G401.6 (cell line): Measurements from ENCODE around the gene NFATC1.

Experiments
- FAIRE-seq: peaks from 2 replicates; lab custom pipeline; 2012; peaks lifted over from hg19 to GRCh38; lab: Jason Lieb, UNC

The NFATC1 gene

GRCh38 chr18:79508565-79509535 lies 113.1 kb downstream of the NFATC1 start:
- FAIRE-seq: no peak

- no peak for FAIRE-seq
Measured at GRCh38 chr18:79509536-79509930, 113.8 kb downstream of the NFATC1 start.

GRCh38 chr18:79510046-79510685 lies 114.4 kb downstream of the NFATC1 start:
- no peak for FAIRE-seq

GRCh38 chr18:79510731-79511241 lies 115.1 kb downstream of the NFATC1 start:
- FAIRE-seq: no peak

GRCh38 chr18:79511271-79511670 lies 115.5 kb downstream of the NFATC1 start:
- no peak for FAIRE-seq

GRCh38 chr18:79511671-79512301 lies 116.1 kb downstream of the NFATC1 start:
- no peak for FAIRE-seq

GRCh38 chr18:79512461-79513380 lies 117.0 kb downstream of the NFATC1 start:
- FAIRE-seq: no peak

- FAIRE-seq: no peak
Measured at GRCh38 chr18:79513381-79514081, 117.8 kb downstream of the NFATC1 start.

- FAIRE-seq: no peak
Measured at GRCh38 chr18:79515331-79515730, 119.6 kb downstream of the NFATC1 start.

- no peak for FAIRE-seq
Measured at GRCh38 chr18:79515944-79516351, 120.2 kb downstream of the NFATC1 start.

GRCh38 chr18:79516441-79516931 lies 120.8 kb downstream of the NFATC1 start:
- FAIRE-seq: no peak

GRCh38 chr18:79517341-79517740 lies 121.6 kb downstream of the NFATC1 start:
- FAIRE-seq: no peak

- FAIRE-seq: no peak
Measured at GRCh38 chr18:79518028-79518682, 122.4 kb downstream of the NFATC1 start.

- FAIRE-seq: no peak
Measured at GRCh38 chr18:79518683-79519128, 123.0 kb downstream of the NFATC1 start.

- FAIRE-seq: no peak
Measured at GRCh38 chr18:79519751-79520477, 124.2 kb downstream of the NFATC1 start.

- no peak for FAIRE-seq
Measured at GRCh38 chr18:79520478-79521390, 125.0 kb downstream of the NFATC1 start.

GRCh38 chr18:79521416-79522205 lies 125.9 kb downstream of the NFATC1 start:
- FAIRE-seq: no peak
